Stimulated activated naive B cell treated with anti-CD40 and anti-IgM and Interleukin-4, amounts not matched to agents 10 μg/mL and 1 μg/mL and 100 μg/mL, for 72 hours (primary cell): Measurements from ENCODE around the gene RHBDF2.

Experiments used
- ATAC-seq, 2 donors: fragments of 150-1000 bp; cut with Tn5 transposase; replicated peaks; 2 replicates each; pipeline ENCODE4 v1.10.0; 2021; ENCODE audit warnings: moderate library complexity in 1 of 2
- DNase-seq: peaks from one replicate; pipeline ENCODE4 v3.0.0; 2021
- H3K27ac Mint-ChIP-seq: one replicate; pipeline ENCODE4 v1.8.0; 2022; ENCODE audit warnings: mild to moderate bottlenecking, mixed read lengths
- H3K27me3 Mint-ChIP-seq, 2 donors: one replicate each; pipeline ENCODE4 v1.8.0; 2022; ENCODE audit warnings: mixed read lengths in 2 of 2
- H3K36me3 Mint-ChIP-seq, 2 donors: one replicate each; pipeline ENCODE4 v1.8.0; 2022; ENCODE audit warnings: mixed read lengths in 2 of 2, mild to moderate bottlenecking in 1 of 2
- H3K4me1 Mint-ChIP-seq, 2 donors: one replicate each; pipeline ENCODE4 v1.8.0; 2022; ENCODE audit warnings: mixed read lengths in 2 of 2, mild to moderate bottlenecking in 1 of 2
- H3K4me3 Mint-ChIP-seq, 2 donors: one replicate each; pipeline ENCODE4 v1.8.0; 2022; ENCODE audit warnings: mild to moderate bottlenecking in 2 of 2, mixed read lengths in 2 of 2, moderate library complexity in 1 of 2
- H3K9me3 Mint-ChIP-seq, 2 donors: one replicate each; pipeline ENCODE4 v1.8.0; 2022; ENCODE audit warnings: mixed read lengths in 2 of 2, mild to moderate bottlenecking in 1 of 2

RHBDF2 gene

DNA sequence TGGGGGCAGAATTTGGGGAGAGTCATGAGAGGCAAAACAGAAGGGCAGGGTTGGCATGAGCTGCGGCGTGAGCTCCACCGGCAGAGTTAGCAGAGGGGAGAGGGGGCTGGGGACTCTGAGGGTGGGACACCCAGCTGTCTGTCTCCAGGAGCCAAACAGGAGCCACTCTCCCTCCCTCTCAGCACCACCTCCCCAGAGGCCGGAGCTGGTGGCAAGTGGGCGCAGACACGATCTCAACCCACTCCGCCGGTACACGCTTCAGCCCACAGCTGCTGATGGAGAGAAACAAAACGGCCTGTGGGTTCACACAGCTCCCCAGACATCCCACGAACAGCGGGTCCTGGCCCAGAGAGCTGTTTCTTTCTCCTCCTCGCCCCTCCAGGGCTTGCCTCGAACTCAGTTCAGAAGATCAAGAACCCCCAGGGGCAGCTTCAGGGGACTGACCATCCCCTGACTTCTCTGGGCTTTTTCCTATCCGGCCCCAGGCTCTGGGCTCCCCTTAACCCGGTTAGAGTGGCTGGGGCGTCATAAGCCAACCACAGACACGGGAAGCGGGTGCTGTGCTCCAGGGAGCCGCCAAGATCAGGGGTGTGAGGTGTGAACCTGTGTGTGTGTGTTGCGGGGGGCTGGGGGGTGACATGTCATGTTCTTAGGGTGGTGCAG is 7.6 kb downstream of the RHBDF2 start:
- Mint-ChIP-seq H3K9me3 (no peaks in the 10 kb centered on the region), H3K36me3 (peaks cover 14 to 18% of the 10 kb centered on the region in 2 donors), H3K4me3 (peak overlapping the region; percentile 83 to 84), H3K4me1 (peaks cover 77 to 98% of the 10 kb centered on the region in 2 donors), H3K27ac (peak overlapping the region; percentile 97), H3K27me3 (no peaks in the 10 kb centered on the region)
- ATAC-seq (peak; percentile 2), DNase-seq (no peak)

- DNase-seq (peak; percentile 77), ATAC-seq (peak; percentile 65 to 66)
- H3K4me3 Mint-ChIP-seq: peak overlapping the region; percentile 83 to 84
- peak overlapping the region; percentile 97 for H3K27ac Mint-ChIP-seq
- H3K9me3 Mint-ChIP-seq: no peaks in the 10 kb centered on the region
- H3K36me3 Mint-ChIP-seq: peaks cover 13 to 16% of the 10 kb centered on the region in 2 donors
- H3K4me1 Mint-ChIP-seq: peaks cover 71 to 93% of the 10 kb centered on the region in 2 donors
- H3K27me3 Mint-ChIP-seq: no peaks in the 10 kb centered on the region
Observed at GRCh38 chr17:76492989-76493501, 8.2 kb downstream of the RHBDF2 start.

- Mint-ChIP-seq H3K9me3 (no peaks in the 10 kb centered on the region), H3K4me1 (peaks cover 66 to 93% of the 10 kb centered on the region in 2 donors), H3K4me3 (peak overlapping the region; percentile 83 to 84), H3K36me3 (peaks cover 12 to 20% of the 10 kb centered on the region in 2 donors), H3K27me3 (no peaks in the 10 kb centered on the region), H3K27ac (peak overlapping the region; percentile 97)
- DNase-seq (peak; percentile 80), ATAC-seq (peak; percentile 75 to 76)
Observed at GRCh38 chr17:76492123-76492988, 8.9 kb downstream of the RHBDF2 start.

DNA sequence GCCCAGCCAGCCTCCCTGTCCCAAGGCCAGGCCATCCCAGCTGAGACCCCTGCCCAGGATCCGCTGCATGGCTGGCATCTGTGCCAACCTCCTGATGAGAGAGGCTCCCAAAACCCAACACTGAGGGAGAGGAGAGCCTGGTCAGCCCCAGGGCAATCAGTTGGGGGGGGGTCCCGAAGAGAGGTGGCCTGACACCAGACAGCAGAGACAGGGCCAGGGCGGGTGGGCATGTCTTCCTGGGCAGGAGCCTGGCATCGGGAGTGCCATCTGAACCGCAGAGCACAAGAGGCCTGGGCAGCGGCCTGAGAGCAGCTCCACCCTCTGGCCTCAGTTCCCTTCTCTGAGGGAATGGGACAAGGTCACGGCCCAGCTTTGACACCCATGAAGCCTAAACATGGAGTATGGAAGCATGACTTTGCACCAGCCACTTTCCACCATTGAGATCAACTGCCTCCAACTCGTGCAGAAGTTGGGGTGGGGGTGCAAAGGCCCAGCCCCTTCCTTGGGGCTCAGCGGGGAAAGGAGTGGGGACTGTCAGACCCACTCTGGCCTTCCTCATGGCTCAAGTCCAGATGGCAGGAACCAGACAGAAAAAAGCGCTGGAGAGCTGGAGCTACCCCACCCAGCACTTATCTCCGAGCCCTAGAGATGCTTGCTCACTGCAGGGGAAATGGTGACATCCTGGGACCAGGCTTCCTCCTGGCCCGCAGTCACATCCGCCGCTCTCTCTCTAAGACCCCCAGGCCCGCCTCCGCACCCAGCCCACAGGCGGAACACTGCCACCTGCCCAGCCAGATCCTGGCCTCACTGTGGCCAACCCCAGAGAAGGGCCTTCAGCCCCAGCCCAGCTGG is 9.7 kb downstream of the RHBDF2 start:
- Mint-ChIP-seq H3K4me3 (peak overlapping the region; percentile 83 to 84), H3K4me1 (peaks cover 57 to 86% of the 10 kb centered on the region in 2 donors), H3K27me3 (no peaks in the 10 kb centered on the region), H3K27ac (peak overlapping the region; percentile 97), H3K9me3 (no peaks in the 10 kb centered on the region), H3K36me3 (peaks cover 9 to 15% of the 10 kb centered on the region in 2 donors)
- ATAC-seq: peak; percentile 3 to 6
- no peak for DNase-seq

GRCh38 chr17:76490112-76490710 is 11.0 kb downstream of the RHBDF2 start:
- Mint-ChIP-seq H3K4me1 (peaks cover 52 to 84% of the 10 kb centered on the region in 2 donors), H3K27ac (peak overlapping the region; percentile 92), H3K4me3 (peak overlapping the region in 1 of 2 donors; percentile 45), H3K36me3 (peaks cover 9 to 16% of the 10 kb centered on the region in 2 donors), H3K27me3 (no peaks in the 10 kb centered on the region), H3K9me3 (no peaks in the 10 kb centered on the region)
- ATAC-seq: no peak
- DNase-seq: no peak

GRCh38 chr17:76487451-76488192 is 13.6 kb downstream of the RHBDF2 start:
- H3K27ac Mint-ChIP-seq: peak overlapping the region; percentile 89
- H3K36me3 Mint-ChIP-seq: peaks cover 16 to 30% of the 10 kb centered on the region in 2 donors
- peaks cover 50 to 83% of the 10 kb centered on the region in 2 donors for H3K4me1 Mint-ChIP-seq
- no peak for ATAC-seq
- H3K27me3 Mint-ChIP-seq: no peaks in the 10 kb centered on the region
- DNase-seq: no peak
- peak overlapping the region in 1 of 2 donors; percentile 36 for H3K4me3 Mint-ChIP-seq
- H3K9me3 Mint-ChIP-seq: peaks cover 0 to 4% of the 10 kb centered on the region in 2 donors

GRCh38 chr17:76485569-76485968 is 15.7 kb downstream of the RHBDF2 start:
- DNase-seq (no peak), ATAC-seq (no peak)
- Mint-ChIP-seq H3K27me3 (no peaks in the 10 kb centered on the region), H3K9me3 (peaks cover 0 to 4% of the 10 kb centered on the region in 2 donors), H3K4me3 (no peak overlapping the region), H3K4me1 (peaks cover 46 to 83% of the 10 kb centered on the region in 2 donors), H3K36me3 (peaks cover 18 to 39% of the 10 kb centered on the region in 2 donors), H3K27ac (peak overlapping the region; percentile 92)

- peaks cover 22 to 46% of the 10 kb centered on the region in 2 donors for H3K36me3 Mint-ChIP-seq
- peaks cover 0 to 4% of the 10 kb centered on the region in 2 donors for H3K9me3 Mint-ChIP-seq
- no peak for DNase-seq
- peak overlapping the region; percentile 95 for H3K27ac Mint-ChIP-seq
- no peak for ATAC-seq
- peak overlapping the region; percentile 49 to 50 for H3K4me3 Mint-ChIP-seq
- no peaks in the 10 kb centered on the region for H3K27me3 Mint-ChIP-seq
- peaks cover 48 to 80% of the 10 kb centered on the region in 2 donors for H3K4me1 Mint-ChIP-seq
Observed at GRCh38 chr17:76484228-76484725, 16.9 kb downstream of the RHBDF2 start.

DNA sequence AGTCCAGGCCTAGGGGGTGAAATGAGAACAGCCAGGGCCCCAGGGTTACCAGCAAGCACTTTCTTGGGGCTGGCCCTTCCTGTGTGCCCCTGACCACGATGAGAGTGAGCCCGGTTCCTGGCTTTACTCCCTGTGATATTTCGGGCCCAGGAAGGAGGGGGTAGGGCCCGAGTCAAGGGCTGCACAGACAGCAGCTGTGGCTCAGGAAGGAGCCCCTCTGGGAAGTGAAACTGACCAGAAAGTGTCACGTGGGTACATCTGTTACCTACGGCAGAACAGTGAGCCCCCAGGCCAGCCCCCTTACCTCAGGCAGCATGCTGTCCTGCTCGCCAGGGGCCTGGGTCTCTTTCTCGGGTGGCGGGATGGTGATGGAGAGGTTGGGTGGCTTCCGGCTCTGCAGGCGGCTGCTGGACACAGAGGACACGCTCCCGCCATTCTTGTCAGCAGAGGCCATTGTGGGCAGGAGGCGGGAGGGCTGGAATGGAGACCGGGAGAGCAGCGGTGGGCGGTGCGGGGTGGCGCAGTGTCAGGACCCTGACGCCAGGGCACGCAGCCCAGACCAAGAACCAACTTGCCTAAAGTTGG is 20.1 kb downstream of the RHBDF2 start:
- H3K4me3 Mint-ChIP-seq: peak overlapping the region; percentile 66 to 68
- ATAC-seq (peak; percentile 67 to 72), DNase-seq (peak; percentile 66)
- peaks cover 34 to 63% of the 10 kb centered on the region in 2 donors for H3K36me3 Mint-ChIP-seq
- peaks cover 0 to 4% of the 10 kb centered on the region in 2 donors for H3K9me3 Mint-ChIP-seq
- no peaks in the 10 kb centered on the region for H3K27me3 Mint-ChIP-seq
- peaks cover 50 to 71% of the 10 kb centered on the region in 2 donors for H3K4me1 Mint-ChIP-seq
- peak overlapping the region; percentile 95 for H3K27ac Mint-ChIP-seq

DNA sequence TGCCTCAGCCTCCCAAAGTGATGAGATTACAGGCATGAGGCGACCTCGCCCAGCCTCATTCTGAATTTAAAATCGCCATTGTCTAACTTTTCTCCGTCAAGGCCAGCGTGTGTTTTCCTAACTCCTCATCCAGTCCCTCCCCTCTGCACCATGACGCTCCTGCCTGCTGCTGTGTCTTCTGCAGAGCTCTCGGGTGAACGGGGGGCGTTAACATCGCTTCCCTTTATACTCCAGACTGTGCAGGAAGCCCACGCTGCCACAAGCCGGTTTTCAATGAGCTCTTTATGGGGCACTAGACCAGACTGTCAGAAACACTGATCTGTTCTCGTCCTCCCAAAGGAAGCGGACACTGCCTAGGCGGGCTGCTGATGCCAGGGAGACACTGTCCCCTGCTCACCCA is 20.6 kb downstream of the RHBDF2 start:
- H3K36me3 Mint-ChIP-seq: peaks cover 34 to 64% of the 10 kb centered on the region in 2 donors
- peaks cover 46 to 67% of the 10 kb centered on the region in 2 donors for H3K4me1 Mint-ChIP-seq
- H3K4me3 Mint-ChIP-seq: peak overlapping the region; percentile 66 to 68
- peak; percentile 31 to 34 for ATAC-seq
- H3K27me3 Mint-ChIP-seq: no peaks in the 10 kb centered on the region
- H3K27ac Mint-ChIP-seq: peak overlapping the region; percentile 95
- DNase-seq: no peak
- peaks cover 0 to 4% of the 10 kb centered on the region in 2 donors for H3K9me3 Mint-ChIP-seq

DNA sequence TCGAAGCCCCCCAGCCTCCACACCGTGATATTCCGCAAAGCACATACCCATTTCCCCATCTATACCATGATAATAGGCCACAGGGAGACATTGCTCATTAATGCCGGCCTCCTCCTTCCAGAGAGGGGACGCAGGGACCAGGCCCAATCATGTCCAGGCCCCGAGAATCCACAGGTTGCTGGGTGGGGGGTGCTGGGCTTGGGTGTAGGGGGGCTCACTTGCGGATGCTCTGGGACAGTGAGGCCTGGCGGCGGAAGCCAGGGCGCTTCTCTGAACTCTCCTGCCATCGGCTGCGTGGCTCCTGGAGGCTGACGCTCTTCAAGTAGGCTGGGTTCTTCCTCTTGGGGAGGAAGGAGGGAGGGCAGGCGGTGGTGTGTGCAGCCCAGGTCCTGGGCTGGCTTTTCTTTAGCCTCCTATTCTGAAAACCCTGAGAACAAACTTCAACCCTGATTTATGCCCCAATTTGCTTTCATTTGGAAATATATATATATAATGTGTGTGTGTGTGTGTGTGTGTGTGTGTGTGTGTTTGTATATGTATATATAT is 21.6 kb downstream of the RHBDF2 start:
- Mint-ChIP-seq H3K4me3 (no peak overlapping the region), H3K27me3 (no peaks in the 10 kb centered on the region), H3K9me3 (peaks cover 0 to 4% of the 10 kb centered on the region in 2 donors), H3K4me1 (peaks cover 41 to 65% of the 10 kb centered on the region in 2 donors), H3K36me3 (peaks cover 36 to 67% of the 10 kb centered on the region in 2 donors), H3K27ac (peak overlapping the region; percentile 89)
- DNase-seq (no peak), ATAC-seq (no peak)
